Thyroid gland (tissue), 4 donors: Measurements from ENCODE around the gene YIPF6.
"Not testable (repeated sequence)": the region's sequence is repeated elsewhere in the genome, so short reads cannot be mapped to it uniquely, and the experiment has no call there.

ENCODE experiments used
- CTCF ChIP-seq, 6 experiments: fragments of 200-600 bp in 3 of 6; fragments of 450-650 bp in 3 of 6; sonication (generic) in 3 of 6; IDR thresholded peaks; one replicate each; pipeline ENCODE4 v1.5.1; 2016 to 2019; ENCODE audit warnings: antibody characterized with exemption in 6 of 6, mild to moderate bottlenecking in 2 of 6, inconsistent platforms in 1 of 6, moderate library complexity in 1 of 6
- POLR2A ChIP-seq, 2 donors: fragments of 450-650 bp; IDR thresholded peaks; one replicate each; pipeline ENCODE4 v1.6.1; 2017; ENCODE audit warnings: antibody characterized with exemption in 2 of 2, mild to moderate bottlenecking in 2 of 2, moderate library complexity in 1 of 2

- TF ChIP-seq CTCF, POLR2A (IDR thresholded peaks at IDR 0.05): not testable (repeated sequence)
Measured at GRCh38 chrX:68493776-68494175, 5.1 kb upstream of the YIPF6 start.
